AG08396 (cell line): ENCODE measurements around the gene ACACA.
A peak's percentile ranks its signal among the peaks of the same experiment; 100 is the strongest.
"Not testable (repeated sequence)": the region's sequence is repeated elsewhere in the genome, so short reads cannot be mapped to it uniquely, and the experiment has no call there.

ENCODE experiments used
- DNase-seq: peaks from one replicate; pipeline ENCODE4 v3.0.0; 2012; ENCODE audit warnings: low spot score, mixed read lengths

The ACACA gene

GRCh38 chr17:37098910-37099664 is 307.5 kb downstream of the ACACA start:
- no peak for DNase-seq

- DNase-seq: no peak
Measured at GRCh38 chr17:37098152-37098551, 308.5 kb downstream of the ACACA start.

DNA sequence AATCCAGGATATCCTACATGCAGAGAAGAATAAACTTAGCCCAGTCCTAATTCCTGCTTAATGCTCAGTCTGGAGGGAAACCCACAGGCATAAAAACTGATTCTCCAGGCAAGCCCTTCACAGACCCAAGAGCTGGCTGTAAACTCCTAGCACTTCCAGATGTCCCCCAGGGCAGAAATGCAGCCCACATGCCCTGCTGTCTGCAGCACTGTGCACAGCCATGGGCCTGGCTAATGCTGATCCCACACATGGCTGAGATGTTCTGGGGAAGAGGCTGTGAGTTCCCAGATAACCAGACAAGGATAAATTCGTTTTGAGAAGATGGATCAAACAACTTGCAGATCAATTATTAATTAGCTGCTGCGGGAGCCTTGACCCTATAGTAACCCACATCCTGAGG is 309.5 kb downstream of the ACACA start:
- DNase-seq: no peak

GRCh38 chr17:37096071-37096470 is 310.6 kb downstream of the ACACA start:
- DNase-seq: no peak

- no peak for DNase-seq
Measured at GRCh38 chr17:37094391-37094790, 312.2 kb downstream of the ACACA start.

GRCh38 chr17:37092701-37093100 is 313.9 kb downstream of the ACACA start:
- no peak for DNase-seq

- no peak for DNase-seq
Measured at GRCh38 chr17:37092071-37092470, 314.6 kb downstream of the ACACA start.

- DNase-seq: no peak
Measured at GRCh38 chr17:37090941-37091340, 315.7 kb downstream of the ACACA start.

DNA sequence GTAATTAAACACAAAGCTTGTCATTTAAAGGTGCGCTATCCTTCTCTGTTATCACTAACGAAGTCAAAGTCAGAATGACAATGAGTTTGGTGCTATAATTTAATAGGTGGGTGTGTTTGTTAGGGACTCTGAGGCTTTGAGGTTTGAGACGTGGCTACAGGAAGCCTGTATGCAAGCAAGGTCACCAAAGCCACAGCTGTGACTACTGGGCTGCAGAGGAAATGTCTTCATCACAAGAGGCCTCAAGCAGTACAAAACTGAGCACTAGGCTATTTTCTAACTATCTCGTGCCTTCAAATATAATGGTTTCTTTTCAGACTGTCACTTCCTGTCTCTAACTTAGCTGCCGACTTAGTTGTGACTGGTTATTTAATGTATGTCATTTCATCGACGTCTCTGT is 316.7 kb downstream of the ACACA start:
- DNase-seq: no peak

GRCh38 chr17:37088913-37089312 is 317.7 kb downstream of the ACACA start:
- DNase-seq: no peak

GRCh38 chr17:37088459-37088858 is 318.2 kb downstream of the ACACA start:
- DNase-seq: no peak

GRCh38 chr17:37087683-37088082 is 319.0 kb downstream of the ACACA start:
- no peak for DNase-seq

GRCh38 chr17:37086948-37087347 is 319.7 kb downstream of the ACACA start:
- no peak for DNase-seq

DNA sequence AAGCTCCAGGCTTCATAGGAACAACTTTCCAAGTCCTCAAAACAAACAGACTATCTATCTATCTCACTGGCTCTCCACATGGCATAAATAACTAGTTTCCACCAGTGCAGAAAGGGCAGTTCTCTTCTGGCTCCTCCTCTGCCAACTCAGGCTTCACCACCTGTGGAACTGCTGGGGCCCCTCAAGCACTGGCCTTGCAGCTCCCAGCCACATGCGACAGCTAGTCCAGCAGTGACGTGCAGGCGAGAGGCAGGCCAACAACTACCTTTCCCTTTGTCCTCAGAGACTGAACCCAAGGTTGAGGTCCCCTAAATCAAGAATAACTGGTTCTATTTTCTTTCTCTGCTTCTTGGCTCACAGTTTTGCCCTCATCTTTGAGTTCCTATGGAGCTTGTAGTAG is 320.3 kb downstream of the ACACA start:
- no peak for DNase-seq

GRCh38 chr17:37084372-37084771 is 322.3 kb downstream of the ACACA start:
- no peak for DNase-seq

- no peak for DNase-seq
Measured at GRCh38 chr17:37083456-37083855, 323.2 kb downstream of the ACACA start.

DNA sequence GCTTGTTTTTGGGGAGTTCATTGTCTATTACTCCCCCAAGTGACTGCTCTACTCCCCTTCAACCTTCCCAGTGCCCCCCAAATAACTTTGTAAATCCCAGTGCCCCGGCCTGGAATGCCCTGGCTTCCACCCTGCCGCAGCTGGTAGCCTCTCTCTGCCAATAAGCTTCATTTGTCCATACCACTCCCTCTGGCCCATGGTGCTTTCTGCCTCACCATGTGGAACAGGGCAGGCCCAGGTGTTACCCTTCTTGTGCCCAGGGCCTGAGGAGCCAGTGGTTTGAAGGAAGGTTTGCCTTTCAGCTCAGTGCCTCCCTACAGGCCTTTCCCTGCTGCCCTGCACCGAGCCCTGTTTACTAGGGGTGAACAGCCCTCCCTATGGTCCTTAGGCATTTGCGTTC is 323.7 kb downstream of the ACACA start:
- DNase-seq: no peak

DNA sequence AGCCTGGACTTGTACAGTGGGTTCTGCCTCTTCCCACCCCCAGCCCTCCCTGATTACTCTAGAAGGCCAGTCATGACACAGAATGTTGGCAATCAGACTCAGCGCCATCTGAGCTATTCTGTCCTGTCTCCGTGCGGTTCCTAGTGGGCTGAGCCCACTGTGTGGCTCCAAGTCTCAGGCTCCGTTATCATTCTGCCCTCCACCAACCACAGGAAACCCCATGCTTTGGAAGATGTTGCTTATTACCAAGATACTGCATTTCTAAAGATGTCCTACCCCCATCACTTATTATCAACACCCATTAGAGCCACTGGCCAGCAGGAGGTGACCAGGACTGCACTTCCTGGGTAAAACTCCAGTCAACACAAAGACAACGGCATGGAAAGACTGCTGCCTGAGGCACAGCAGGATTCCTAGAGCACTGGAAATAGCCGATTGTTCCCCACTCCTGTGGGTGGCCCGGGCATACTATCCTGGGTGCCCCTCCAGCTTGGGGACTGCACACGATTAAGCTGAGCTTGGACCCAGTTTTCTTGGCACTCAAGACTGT is 324.2 kb downstream of the ACACA start:
- no peak for DNase-seq

- DNase-seq: no peak
Measured at GRCh38 chr17:37081287-37081686, 325.3 kb downstream of the ACACA start.

- no peak for DNase-seq
Measured at GRCh38 chr17:37079735-37080134, 326.9 kb downstream of the ACACA start.

GRCh38 chr17:37079065-37079708 is 327.4 kb downstream of the ACACA start:
- no peak for DNase-seq

DNA sequence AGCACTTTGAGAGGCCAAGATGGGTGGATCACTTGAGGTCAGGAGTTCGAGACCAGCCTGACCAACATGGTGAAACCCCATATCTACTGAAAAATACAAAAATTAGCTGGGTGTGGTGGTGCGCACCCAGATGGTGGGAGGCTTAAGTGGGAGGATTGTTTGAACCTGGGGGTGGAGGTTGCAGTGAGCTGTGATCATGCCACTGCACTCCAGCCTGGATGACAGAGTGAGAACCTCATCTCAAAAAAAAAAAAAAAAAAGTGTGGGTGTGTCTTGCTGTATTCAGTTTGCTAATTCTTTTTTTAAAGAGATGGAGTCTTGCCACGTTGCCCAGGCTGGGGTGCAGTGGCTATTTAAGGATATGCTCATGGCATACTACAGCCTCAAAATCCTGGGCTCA is 333.2 kb downstream of the ACACA start:
- not testable (repeated sequence) for DNase-seq

- no peak for DNase-seq
Measured at GRCh38 chr17:37069087-37069486, 337.5 kb downstream of the ACACA start.

DNA sequence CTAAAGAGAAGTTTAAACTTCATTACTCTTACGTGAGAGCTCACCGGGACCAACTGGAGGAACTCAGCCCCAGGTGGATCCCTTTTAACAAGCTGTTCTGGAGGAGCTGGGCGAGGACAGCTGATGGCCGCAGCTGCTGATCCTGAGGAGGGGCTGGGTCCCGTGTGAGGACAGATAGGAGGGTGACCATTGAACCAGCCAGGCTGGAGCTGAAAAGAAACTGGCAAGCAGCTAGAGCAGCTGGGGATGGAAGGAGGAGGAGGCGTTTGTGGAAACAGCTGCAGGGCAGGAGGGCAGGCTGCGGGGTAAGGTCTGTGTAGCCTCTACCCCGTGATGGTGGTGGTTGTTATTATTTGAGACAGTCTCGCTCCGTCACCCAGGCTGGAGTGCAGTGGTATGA is 338.4 kb downstream of the ACACA start:
- DNase-seq: peak; percentile 30
